ENCODE measurements around the gene KCNMB1. TPM values are rescaled to one million over a fixed set of nuclear protein-coding genes. Genes with fewer than 3 reads are reported as not detected.

Gene KCNMB1
- total RNA-seq (not detected), polyA plus RNA-seq (not detected)

GRCh38 chr5:170388818-170389549 is at the start of gene KCNMB1:
TSS of gene KCNMB1 (minus strand) at chr5:170389367. CDS start at chr5:170385447, 3,920 bp downstream.
- Mint-ChIP-seq H3K4me3 (no peak within 1 kb of the TSS), H3K27me3 (peaks cover 10 to 32% of the 10 kb centered on the region in 2 donors), H3K9me3 (no peaks in the 10 kb centered on the region), H3K4me1 (peaks cover 8 to 15% (median 14%) of the 10 kb centered on the region in 3 donors), H3K36me3 (no peaks in the 10 kb centered on the region), H3K27ac (no peak within 1 kb of the TSS)
- Histone ChIP-seq H3K36me3 (ENCODE audit: insufficient read depth, low read length) (no peaks in the 10 kb centered on the region), H3K27ac (ENCODE audit: low read depth, low read length) (no peak within 1 kb of the TSS), H3K4me1 (ENCODE audit: insufficient read depth, low read length) (peaks cover 11% of the 10 kb centered on the region), H3K27me3 (ENCODE audit: insufficient read depth, low read length, poor library complexity, severe bottlenecking) (no peaks in the 10 kb centered on the region), H3K4me3 (ENCODE audit: low read length) (no peak within 1 kb of the TSS), H3K9me3 (ENCODE audit: low read length) (no peaks in the 10 kb centered on the region)
- ChIA-PET POLR2A (no interaction called here), CTCF (no interaction called here)
- DNase-seq, result no peak

DNA sequence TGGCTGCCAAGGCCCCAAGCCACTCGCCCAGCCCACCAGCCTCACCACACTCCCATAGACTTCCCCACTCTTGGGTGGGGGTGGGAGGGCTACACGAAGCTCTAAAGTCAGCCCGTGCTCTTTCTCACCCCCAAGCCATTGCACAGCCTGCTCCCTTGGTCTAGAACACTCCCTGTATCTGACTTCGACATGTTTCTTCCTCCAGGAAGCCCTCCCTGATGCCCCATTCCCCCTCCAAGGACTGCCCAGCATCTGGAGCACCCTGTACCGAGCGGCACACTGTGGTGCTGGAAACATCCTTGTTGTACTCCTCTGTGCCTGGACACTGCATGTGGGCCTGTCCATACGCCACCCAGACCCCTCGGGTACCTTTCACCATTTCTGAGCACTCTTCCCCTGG is 49.4 kb upstream of the KCNMB1 start:
- Histone ChIP-seq H3K36me3 (ENCODE audit: insufficient read depth, low read length) (no peaks in the 10 kb centered on the region), H3K27me3 (ENCODE audit: insufficient read depth, low read length, poor library complexity, severe bottlenecking) (no peaks in the 10 kb centered on the region), H3K4me1 (ENCODE audit: insufficient read depth, low read length) (no peaks in the 10 kb centered on the region), H3K27ac (ENCODE audit: low read depth, low read length) (no peak overlapping the region), H3K4me3 (ENCODE audit: low read length) (no peak overlapping the region), H3K9me3 (ENCODE audit: low read length) (no peaks in the 10 kb centered on the region)
- H3K27ac Mint-ChIP-seq, result no peak overlapping the region
- H3K36me3 Mint-ChIP-seq, result no peaks in the 10 kb centered on the region
- CTCF ChIA-PET, result interaction anchor here (1.5 kb wide), 1 partner anchor 13 kb away, joined by 4 read pairs; no protein-coding TSS in a partner anchor
- H3K4me1 Mint-ChIP-seq, result peaks cover 0 to 2% (median 0%) of the 10 kb centered on the region in 3 donors
- no peak overlapping the region for H3K4me3 Mint-ChIP-seq
- H3K9me3 Mint-ChIP-seq, result no peaks in the 10 kb centered on the region
- H3K27me3 Mint-ChIP-seq, result peaks cover 2 to 5% of the 10 kb centered on the region in 2 donors
- no peak for DNase-seq
- POLR2A ChIA-PET, result interaction anchor here (0.7 kb wide), 1 partner anchor 773 kb away, joined by 3 read pairs; no protein-coding TSS in a partner anchor

- no peaks in the 10 kb centered on the region for H3K4me1 ChIP-seq (ENCODE audit: insufficient read depth, low read length)
- CTCF ChIA-PET, result interaction anchor here (1.5 kb wide), 1 partner anchor 13 kb away, joined by 4 read pairs; no protein-coding TSS in a partner anchor
- Mint-ChIP-seq H3K27me3 (peaks cover 2 to 6% of the 10 kb centered on the region in 2 donors), H3K4me3 (no peak overlapping the region), H3K9me3 (no peaks in the 10 kb centered on the region), H3K27ac (peak overlapping the region in 1 of 8 donors; percentile 16), H3K4me1 (peaks cover 0 to 2% (median 0%) of the 10 kb centered on the region in 3 donors), H3K36me3 (peaks cover 0 to under 1% (median 0%) of the 10 kb centered on the region in 3 donors)
- DNase-seq, result no peak
- POLR2A ChIA-PET, result no interaction called here
- no peaks in the 10 kb centered on the region for H3K36me3 ChIP-seq (ENCODE audit: insufficient read depth, low read length)
- H3K27me3 ChIP-seq (ENCODE audit: insufficient read depth, low read length, poor library complexity, severe bottlenecking), result no peaks in the 10 kb centered on the region
- no peak overlapping the region for H3K27ac ChIP-seq (ENCODE audit: low read depth, low read length)
- no peak overlapping the region for H3K4me3 ChIP-seq (ENCODE audit: low read length)
- H3K9me3 ChIP-seq (ENCODE audit: low read length), result no peaks in the 10 kb centered on the region
These were observed 48.6 kb upstream of the KCNMB1 start for GRCh38 chr5:170437621-170438375.

DNA sequence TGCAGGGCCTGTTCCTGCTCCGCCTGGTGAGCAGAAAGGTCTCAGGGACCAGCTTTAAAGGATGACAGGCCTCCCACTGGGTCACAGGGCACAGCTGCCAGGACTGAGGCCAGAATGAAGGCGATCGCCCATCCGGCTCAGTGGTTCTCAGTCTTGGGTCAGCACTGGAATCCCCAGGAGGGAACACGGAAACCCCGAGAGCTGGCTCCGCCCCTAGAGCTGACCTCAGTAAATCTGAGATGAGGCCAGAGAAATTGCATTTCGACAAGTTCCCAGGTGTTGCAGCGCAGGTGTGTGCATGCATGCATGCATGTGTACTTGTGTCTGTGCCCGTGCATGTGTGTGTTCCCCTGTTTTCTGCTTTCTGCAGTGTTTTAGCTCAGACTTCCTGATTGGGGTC is 47.2 kb upstream of the KCNMB1 start:
- no peaks in the 10 kb centered on the region for H3K36me3 ChIP-seq (ENCODE audit: insufficient read depth, low read length)
- CTCF ChIA-PET, result no interaction called here
- DNase-seq, result no peak
- no peaks in the 10 kb centered on the region for H3K4me1 ChIP-seq (ENCODE audit: insufficient read depth, low read length)
- H3K27me3 ChIP-seq (ENCODE audit: insufficient read depth, low read length, poor library complexity, severe bottlenecking), result no peaks in the 10 kb centered on the region
- Mint-ChIP-seq H3K27ac (no peak overlapping the region), H3K9me3 (no peaks in the 10 kb centered on the region), H3K27me3 (peaks cover 2 to 9% of the 10 kb centered on the region in 2 donors), H3K4me3 (no peak overlapping the region), H3K36me3 (peaks cover 0 to 3% (median 0%) of the 10 kb centered on the region in 3 donors), H3K4me1 (peaks cover 0 to 2% (median 0%) of the 10 kb centered on the region in 3 donors)
- H3K9me3 ChIP-seq (ENCODE audit: low read length), result no peaks in the 10 kb centered on the region
- H3K4me3 ChIP-seq (ENCODE audit: low read length), result no peak overlapping the region
- POLR2A ChIA-PET, result no interaction called here
- no peak overlapping the region for H3K27ac ChIP-seq (ENCODE audit: low read depth, low read length)

GRCh38 chr5:170434966-170435605 is 45.9 kb upstream of the KCNMB1 start:
- peaks cover 0 to 3% (median 0%) of the 10 kb centered on the region in 3 donors for H3K36me3 Mint-ChIP-seq
- no peaks in the 10 kb centered on the region for H3K9me3 ChIP-seq (ENCODE audit: low read length)
- no peak overlapping the region for H3K4me3 ChIP-seq (ENCODE audit: low read length)
- H3K9me3 Mint-ChIP-seq, result no peaks in the 10 kb centered on the region
- H3K27ac ChIP-seq (ENCODE audit: low read depth, low read length), result no peak overlapping the region
- H3K36me3 ChIP-seq (ENCODE audit: insufficient read depth, low read length), result no peaks in the 10 kb centered on the region
- H3K4me1 ChIP-seq (ENCODE audit: insufficient read depth, low read length), result no peaks in the 10 kb centered on the region
- ChIA-PET POLR2A (no interaction called here), CTCF (interaction anchor here (0.6 to 1.7 kb wide), 14 partner anchors 9 to 245 kb away, joined by 3 to 10 read pairs (median 4); no protein-coding TSS in a partner anchor)
- peak overlapping the region in 1 of 8 donors; percentile 78 for H3K27ac Mint-ChIP-seq
- H3K27me3 Mint-ChIP-seq, result peaks cover 2 to 14% of the 10 kb centered on the region in 2 donors
- peaks cover 0 to 2% (median 0%) of the 10 kb centered on the region in 3 donors for H3K4me1 Mint-ChIP-seq
- peak; percentile 16 to 56 (median 36) for DNase-seq
- no peaks in the 10 kb centered on the region for H3K27me3 ChIP-seq (ENCODE audit: insufficient read depth, low read length, poor library complexity, severe bottlenecking)
- H3K4me3 Mint-ChIP-seq, result no peak overlapping the region

DNA sequence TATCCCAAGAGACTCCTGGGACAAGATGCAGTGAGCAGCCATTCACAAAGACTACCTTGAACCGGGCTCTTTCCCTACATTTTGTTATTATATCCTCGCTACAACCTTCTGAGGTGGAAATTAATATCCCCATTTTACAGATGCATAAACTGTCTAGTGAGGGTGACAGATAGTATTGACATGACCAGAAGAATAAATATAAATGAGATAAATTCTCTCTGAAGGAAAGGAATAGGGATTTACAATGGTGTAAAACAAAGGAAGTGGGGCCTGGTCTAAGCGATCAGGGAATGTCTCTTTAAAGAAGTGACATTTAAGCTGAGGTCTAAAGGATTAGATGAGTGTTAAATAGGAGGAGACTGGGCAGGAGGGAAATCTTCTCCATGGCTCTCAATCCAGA is 43.5 kb upstream of the KCNMB1 start:
- Mint-ChIP-seq H3K4me3 (no peak overlapping the region), H3K27me3 (peaks cover 2 to 28% of the 10 kb centered on the region in 2 donors), H3K9me3 (no peaks in the 10 kb centered on the region), H3K27ac (no peak overlapping the region), H3K36me3 (peaks cover 0 to 3% (median 0%) of the 10 kb centered on the region in 3 donors), H3K4me1 (peaks cover 0 to 2% (median 0%) of the 10 kb centered on the region in 3 donors)
- POLR2A ChIA-PET, result no interaction called here
- no peaks in the 10 kb centered on the region for H3K27me3 ChIP-seq (ENCODE audit: insufficient read depth, low read length, poor library complexity, severe bottlenecking)
- no peak overlapping the region for H3K4me3 ChIP-seq (ENCODE audit: low read length)
- no peak overlapping the region for H3K27ac ChIP-seq (ENCODE audit: low read depth, low read length)
- no peaks in the 10 kb centered on the region for H3K4me1 ChIP-seq (ENCODE audit: insufficient read depth, low read length)
- H3K9me3 ChIP-seq (ENCODE audit: low read length), result no peaks in the 10 kb centered on the region
- DNase-seq, result no peak
- no peaks in the 10 kb centered on the region for H3K36me3 ChIP-seq (ENCODE audit: insufficient read depth, low read length)
- CTCF ChIA-PET, result interaction anchor here (1.0 to 1.1 kb wide), 3 partner anchors 7 to 94 kb away, joined by 3 to 4 read pairs (median 3); no protein-coding TSS in a partner anchor

DNA sequence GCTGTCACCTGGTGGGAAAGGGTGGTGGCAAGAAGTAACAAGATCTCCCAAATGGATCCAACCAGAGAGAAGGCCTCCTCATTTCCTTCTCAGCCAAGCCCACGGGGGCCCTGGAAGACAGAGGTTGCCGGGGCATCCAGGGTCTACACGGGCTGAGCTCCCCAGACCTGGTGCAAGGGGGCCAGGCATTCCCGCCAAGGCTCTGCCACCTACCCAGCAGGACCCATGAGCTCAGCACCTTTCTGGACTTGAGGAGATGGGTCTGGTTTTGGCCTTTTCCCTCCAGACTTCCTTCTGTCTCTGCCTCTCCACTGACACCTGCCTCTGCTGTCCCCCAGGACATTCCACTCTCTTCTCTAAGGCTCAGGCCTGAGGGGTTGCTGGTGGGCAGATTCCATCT is 42.4 kb upstream of the KCNMB1 start:
- H3K36me3 ChIP-seq (ENCODE audit: insufficient read depth, low read length), result no peaks in the 10 kb centered on the region
- Mint-ChIP-seq H3K36me3 (peaks cover 0 to 3% (median 0%) of the 10 kb centered on the region in 3 donors), H3K27ac (no peak overlapping the region), H3K4me1 (peaks cover 0 to 2% (median 0%) of the 10 kb centered on the region in 3 donors), H3K9me3 (no peaks in the 10 kb centered on the region), H3K27me3 (peaks cover 3 to 29% of the 10 kb centered on the region in 2 donors), H3K4me3 (no peak overlapping the region)
- no peak for DNase-seq
- ChIA-PET POLR2A (no interaction called here), CTCF (interaction anchor here (0.8 to 1.5 kb wide), 3 partner anchors 10 to 206 kb away, joined by 3 to 4 read pairs (median 3); no protein-coding TSS in a partner anchor)
- no peaks in the 10 kb centered on the region for H3K9me3 ChIP-seq (ENCODE audit: low read length)
- H3K4me1 ChIP-seq (ENCODE audit: insufficient read depth, low read length), result no peaks in the 10 kb centered on the region
- H3K27ac ChIP-seq (ENCODE audit: low read depth, low read length), result no peak overlapping the region
- H3K4me3 ChIP-seq (ENCODE audit: low read length), result no peak overlapping the region
- no peaks in the 10 kb centered on the region for H3K27me3 ChIP-seq (ENCODE audit: insufficient read depth, low read length, poor library complexity, severe bottlenecking)

Data from CD8-positive, alpha-beta memory T cell (primary cell).